CD4-positive, alpha-beta T cell treated with Interferon gamma for 1 hour (primary cell): ENCODE results near the gene PLBD1.
A peak's percentile ranks its signal among the peaks of the same experiment; 100 is the strongest.

ENCODE experiments used
- DNase-seq: peaks from one replicate; pipeline ENCODE4 v3.0.0-alpha.2; 2020

Gene PLBD1

GRCh38 chr12:14563046-14563445, 4.6 kb downstream of the PLBD1 start:
- no peak for DNase-seq

GRCh38 chr12:14562279-14562678, 5.4 kb downstream of the PLBD1 start:
- no peak for DNase-seq

DNA sequence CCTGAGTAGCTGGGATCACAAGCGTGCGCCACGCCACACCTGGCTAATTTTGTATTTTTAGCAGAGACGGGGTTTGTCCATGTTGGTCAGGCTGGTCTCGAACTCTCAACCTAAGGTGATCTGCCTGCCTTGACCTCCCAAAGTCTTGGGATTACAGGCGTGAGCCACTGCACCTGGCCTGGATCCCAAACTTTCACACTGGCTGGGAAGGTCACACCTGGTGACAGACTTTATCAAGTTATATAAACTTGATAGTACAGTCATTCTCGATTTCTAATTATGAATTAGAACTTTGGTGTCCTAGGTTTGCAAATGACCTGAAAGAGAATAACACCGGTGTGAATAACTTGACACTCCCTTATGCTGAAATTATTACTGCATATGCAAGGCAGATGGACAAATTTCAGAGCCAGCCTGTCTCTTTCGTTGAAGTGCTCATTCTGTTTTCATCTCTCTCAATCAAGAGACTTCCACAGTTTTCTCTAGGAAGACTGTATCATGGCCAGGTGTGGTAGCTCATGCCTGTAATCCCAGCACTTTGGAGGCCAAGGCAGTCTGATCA, 5.9 kb downstream of the PLBD1 start:
- no peak for DNase-seq

DNA sequence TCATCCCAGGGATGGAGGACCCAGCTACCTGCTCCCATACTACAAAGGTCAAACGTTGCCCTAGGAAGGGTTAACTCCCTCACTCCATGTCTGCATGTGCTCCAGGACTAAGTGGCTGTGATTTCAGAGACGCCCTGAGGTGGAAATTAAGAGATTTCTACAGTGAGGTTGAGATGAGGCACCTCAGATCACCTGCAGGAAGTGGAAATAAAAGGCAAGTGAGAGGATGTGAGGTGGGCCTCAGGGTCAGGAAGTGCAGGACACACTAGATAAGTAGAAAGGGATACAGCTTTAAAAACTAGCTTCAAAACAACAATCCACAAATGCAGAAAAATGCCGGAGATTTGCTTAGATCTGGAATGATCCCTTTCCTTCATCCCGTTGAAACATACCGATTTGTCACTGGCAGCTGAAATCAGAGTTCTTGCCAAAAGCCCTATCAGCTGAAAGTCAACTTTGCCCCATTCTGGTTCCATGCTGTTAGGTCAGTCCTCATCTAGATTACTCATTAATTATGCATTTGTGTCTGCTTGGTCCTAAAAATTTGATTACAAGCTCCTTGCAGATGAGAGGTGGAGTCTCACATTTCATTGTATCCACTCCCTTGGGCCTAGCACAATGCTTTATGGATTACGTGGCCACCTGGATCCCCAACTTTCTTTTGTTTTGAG, 6.6 kb downstream of the PLBD1 start:
- no peak for DNase-seq

DNA sequence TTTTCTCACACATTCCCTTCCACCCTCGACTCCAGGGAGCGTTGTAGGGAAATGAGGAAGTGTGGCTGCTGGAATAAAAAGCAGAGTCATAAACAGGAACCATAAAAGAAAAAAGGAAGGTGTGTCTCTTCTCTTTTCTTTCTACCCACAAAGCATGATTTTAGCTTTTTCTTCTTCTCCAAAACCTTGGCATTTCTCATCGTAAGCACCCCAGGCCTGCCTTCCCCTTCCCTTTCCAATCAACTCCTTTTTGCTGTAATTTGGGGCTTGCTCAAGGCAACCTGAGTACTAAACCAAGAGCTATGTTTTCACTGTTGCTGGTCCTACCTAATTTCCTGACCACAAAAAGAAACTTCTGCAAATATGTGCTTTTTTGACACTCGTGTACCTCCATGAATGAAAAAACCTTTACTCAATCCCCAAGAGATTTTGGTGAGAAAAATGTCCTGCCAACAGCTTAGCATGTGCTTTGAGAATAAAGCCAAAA, 9.2 kb downstream of the PLBD1 start:
- DNase-seq: no peak

DNA sequence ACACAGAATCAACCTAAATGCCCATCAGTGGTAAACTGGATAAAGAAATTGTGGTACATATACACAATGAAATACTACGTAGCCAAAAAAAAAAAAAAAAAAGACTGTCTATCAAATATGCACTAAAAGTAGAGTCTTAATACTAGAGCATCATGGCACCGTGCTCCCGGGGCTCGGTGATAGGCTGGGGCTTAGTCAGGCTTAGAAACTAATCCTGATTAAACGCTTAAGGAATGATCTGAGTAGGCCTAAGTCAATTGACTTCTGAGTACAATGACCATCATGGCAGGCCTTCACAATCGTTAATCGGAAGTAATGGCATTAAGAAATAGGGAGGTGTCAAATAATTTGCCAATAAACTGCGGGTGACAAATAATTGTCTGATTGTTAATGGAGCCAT, 9.7 kb downstream of the PLBD1 start:
- DNase-seq: no peak

- peak; percentile 47 for DNase-seq
Measured at GRCh38 chr12:14554281-14555007, 13.2 kb downstream of the PLBD1 start.

- DNase-seq: no peak
Measured at GRCh38 chr12:14548609-14549008, 19.1 kb downstream of the PLBD1 start.

DNA sequence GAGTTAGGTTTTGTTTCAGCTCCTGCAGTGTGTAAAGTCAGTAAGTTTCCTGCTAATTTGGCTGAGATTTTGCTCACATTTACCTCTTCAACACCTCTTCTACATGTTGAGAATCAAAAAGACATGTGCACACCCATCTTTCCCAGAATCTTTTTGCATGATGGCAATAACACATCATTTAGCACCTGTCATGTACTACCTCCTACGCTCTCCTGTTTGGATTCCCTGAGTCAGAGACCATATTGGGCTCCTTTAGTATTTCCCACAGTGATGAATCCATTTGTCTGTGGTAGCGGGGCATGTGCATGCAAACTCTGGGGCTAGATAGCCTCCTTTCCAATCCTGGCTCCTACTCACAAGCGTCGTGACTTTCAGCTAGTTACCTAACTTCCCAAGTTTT, 20.1 kb downstream of the PLBD1 start:
- DNase-seq: no peak

DNA sequence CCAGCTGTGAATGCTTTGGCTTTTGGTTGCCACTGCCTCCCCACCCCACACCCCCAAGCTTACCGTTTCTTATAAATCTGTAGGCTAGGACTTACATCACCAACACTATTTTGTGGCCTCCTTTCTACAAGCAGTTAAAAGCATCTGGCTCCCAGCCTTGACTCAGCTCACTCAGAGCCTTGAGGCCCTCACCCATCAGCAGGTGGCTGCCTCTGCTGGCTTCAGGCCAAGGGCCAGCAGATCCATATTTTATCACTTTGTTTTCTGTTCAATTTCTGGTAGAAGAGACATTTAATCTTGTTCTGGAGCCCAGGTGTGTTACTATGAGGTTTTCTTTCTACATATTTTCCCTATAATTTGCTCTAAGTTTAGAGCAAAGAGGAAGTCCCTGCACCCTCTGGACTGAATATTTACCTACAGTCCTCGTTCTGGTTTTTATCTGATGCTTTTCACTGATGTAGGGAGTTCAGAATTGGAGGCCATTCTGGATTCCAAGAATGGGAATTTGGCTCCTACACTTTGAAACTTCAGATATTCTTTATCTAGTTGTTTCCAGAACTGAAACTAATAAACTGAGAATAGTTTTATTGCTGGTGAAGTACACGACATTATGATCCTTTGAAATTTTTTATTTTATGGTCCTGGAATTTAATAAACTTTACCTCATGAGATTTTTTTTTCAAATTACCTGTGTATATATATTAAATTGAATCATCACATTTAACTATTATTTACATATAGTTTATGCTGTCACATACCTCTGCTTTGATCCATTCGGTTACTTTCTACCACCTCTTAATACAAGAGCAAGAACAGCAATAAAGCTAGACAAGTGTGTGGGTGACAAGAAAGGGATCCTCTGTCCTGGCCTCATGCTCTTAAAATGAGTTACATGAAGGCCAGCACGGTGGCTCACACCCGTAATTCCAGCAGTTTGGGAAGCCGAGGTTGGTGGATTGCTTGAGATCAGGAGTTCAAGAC, 22.2 kb downstream of the PLBD1 start:
- DNase-seq: no peak

DNA sequence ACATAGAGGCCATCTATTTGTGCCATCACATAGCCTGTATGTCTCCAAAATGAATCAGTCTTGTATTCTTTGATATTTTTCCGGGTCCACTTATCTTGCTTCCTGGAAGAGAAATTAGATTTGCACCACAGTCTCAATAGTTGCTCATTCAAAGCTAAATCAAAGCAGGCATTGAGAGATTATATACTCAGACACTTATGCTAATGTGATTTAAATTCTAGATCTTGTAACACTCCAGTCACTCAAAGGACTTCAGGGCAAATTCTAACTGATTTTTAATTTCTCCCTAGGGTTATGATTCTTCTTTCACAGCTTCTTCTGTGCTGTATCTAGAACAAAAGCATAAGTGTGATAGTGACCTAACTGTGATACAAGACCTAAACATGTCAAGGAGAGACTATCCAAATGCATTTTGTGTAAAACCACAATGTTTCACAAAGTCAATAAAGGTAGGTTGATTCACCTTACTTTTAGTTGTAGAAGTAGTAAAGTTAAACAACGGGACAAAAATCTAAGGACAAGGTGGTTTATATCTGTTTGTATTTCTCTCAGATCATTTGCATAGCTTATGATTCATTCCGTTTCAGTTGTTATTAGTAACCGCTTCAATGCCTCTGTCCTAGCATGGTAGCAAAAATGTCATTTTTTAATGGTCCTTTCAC, 26.8 kb downstream of the PLBD1 start:
- DNase-seq: no peak

DNA sequence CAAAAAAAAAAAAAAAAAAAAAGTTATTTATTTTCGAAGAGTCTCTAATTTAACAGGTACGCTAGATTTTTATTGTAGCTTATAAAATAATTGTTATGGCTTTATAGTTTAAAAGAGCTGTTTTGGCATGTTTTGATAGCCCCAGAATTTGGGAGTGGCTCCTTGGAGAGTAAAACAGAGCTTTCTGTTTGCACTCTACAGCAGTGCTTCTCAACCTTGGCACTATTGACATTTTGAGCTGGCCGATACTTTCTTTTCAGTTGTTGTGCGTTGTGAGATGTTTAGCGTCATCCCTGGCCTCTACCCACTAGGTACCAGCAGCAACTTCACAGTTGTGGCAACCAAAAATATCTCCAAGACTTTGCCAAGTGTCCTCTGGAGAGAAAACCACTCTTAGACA, 30.6 kb downstream of the PLBD1 start:
- DNase-seq: no peak

- no peak for DNase-seq
Measured at GRCh38 chr12:14532152-14532551, 35.5 kb downstream of the PLBD1 start.

DNA sequence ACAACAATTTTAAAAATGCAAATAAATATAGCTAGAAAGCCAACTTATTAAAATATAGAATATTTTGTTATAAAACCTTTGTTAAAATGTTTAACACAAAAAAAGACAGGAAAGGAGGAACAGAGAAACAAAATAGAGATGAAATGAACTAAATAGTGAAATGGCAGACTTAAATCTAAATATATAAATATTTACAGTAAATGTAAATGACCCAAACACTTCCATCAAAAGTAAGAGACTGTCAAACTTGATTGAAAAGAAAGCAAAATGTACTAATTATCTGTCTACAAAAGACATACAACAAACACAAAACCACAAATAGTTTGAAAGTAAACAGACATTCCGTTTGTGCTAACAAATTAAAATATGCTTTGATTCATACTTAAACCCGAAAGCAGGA, 41.7 kb downstream of the PLBD1 start:
- no peak for DNase-seq

DNA sequence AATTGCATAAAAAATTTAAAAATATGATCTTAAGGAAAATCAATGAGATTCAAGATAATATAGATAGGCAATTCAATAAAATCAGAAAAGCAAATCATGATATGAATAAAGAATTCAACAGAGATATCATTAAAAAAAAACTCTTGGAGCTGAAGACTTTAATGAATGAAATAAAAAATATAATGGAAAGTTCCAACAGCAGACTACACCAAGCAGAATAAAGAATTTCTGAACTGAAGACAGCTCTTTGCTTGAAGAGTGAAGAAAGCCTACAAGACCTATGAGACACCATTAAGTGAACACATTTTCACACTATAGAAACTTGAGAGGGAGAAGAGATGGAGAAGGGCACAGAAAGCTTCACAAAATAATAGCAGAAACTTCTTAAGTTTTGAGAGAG, 45.9 kb downstream of the PLBD1 start:
- no peak for DNase-seq

GRCh38 chr12:14514946-14515345, 52.7 kb downstream of the PLBD1 start:
- no peak for DNase-seq

GRCh38 chr12:14514154-14514842, 53.4 kb downstream of the PLBD1 start:
- no peak for DNase-seq

DNA sequence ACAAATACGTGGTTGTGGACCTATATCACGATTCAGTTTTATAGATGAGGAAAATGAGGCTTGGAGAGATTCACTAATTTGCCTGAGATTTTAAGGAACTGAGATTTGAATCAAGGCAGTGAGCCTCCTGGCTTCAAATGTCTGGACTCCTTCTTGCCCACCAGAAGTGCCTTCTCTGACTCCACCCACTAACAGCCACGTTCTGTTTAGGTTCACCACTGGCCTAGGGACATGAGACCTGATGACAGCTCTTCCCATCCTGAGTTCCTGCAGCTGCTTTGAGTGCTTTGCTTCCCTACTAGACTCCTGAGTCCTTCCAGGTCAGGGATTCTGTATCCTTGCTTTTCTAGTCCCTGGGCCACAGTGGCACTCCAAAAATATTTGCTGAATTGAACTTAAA, 57.1 kb downstream of the PLBD1 start:
- DNase-seq: no peak

DNA sequence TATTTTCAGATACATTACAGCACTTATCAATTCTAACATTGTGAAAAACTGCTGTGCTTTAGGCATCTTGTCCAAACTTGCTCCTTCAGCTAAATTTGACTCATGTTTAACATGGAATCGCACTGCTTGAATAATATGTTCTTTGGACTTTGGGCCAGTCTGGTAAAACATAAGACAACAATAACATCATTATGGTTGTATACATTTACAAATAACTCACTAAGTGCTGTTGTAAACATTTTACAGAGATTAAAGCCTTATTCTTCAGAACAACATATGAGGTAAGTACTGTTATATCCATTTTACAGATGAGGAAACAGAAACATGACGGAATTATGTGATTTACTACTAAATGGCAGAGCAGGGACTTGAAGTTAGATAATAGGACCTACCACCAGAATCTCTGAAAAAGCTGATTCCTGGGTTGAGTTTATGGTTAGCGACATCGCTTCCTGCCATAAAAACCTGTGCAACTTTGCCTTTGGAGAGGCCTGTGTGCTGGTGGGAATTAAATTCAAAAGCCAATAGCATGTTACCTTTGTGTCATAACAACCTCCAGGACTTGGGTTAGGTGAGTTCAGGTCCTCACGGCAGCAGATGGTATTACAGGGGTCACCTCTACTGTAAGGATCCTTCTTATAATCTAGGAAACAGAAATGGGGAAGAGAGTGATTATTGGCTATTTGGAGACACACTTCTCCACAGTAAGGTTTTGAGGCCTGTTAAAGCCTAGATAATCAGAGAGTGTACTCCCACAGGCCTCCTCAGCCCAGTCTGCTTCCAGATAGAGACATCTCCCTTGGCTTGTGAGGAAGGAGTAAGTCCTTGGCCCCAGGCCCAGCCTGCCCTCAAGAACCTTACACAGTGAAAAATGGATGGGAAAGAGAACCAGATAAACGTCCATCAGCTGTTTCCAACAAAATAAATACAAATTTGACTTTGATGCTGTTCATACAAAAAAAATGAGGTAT, 61.8 kb downstream of the PLBD1 start:
- DNase-seq: no peak

- no peak for DNase-seq
Measured at GRCh38 chr12:14495326-14495725, 72.4 kb downstream of the PLBD1 start.

GRCh38 chr12:14482886-14483285, 84.8 kb downstream of the PLBD1 start:
- no peak for DNase-seq
